ENCODE data around the gene ALDH1A3. TPM values are rescaled to one million over a fixed set of nuclear protein-coding genes. Genes with fewer than 3 reads are reported as not detected.

ALDH1A3 gene
- polyA plus RNA-seq, 1 of the 3 experiments (the other 2 are of a cell fraction): 4.4 TPM

- Histone ChIP-seq H3K4me3 (ENCODE audit: low read depth in 2 of 2, low read length in 1 of 2) (no peak overlapping the region), H3K27me3 (ENCODE audit: insufficient read depth) (no peaks in the 10 kb centered on the region), H3K36me3 (replicated peaks in 1 of 2; ENCODE audit: control insufficient read depth in 1 of 2, insufficient read depth in 2 of 2, low read length in 1 of 2) (peaks cover 0 to 8% of the 10 kb centered on the region in 2 experiments), H3K4me2 (no peak overlapping the region), H3K4me1 (ENCODE audit: control insufficient read depth in 1 of 2, insufficient read depth in 2 of 2, low read depth in 1 of 2, low read length in 1 of 2) (peaks cover 0 to 10% of the 10 kb centered on the region in 2 experiments; a peak in 2 of 4 replicates), H3K9me3 (no peaks in the 10 kb centered on the region), H3K9ac (no peak overlapping the region), H2AFZ (ENCODE audit: low read depth) (no peak overlapping the region), H3K9me2 (no peaks in the 10 kb centered on the region), H4K20me1 (ENCODE audit: insufficient read depth) (no peaks in the 10 kb centered on the region), H3F3A (replicated peaks; ENCODE audit: insufficient read depth) (no peaks in the 10 kb centered on the region), H3K27ac (ENCODE audit: low read depth in 2 of 2, low read length in 1 of 2) (no peak overlapping the region), H3K79me2 (ENCODE audit: insufficient read depth) (no peaks in the 10 kb centered on the region)
- TF ChIP-seq MXI1 (IDR thresholded peaks at IDR 0.05; ENCODE audit: low read depth, low read length) (no peak), USF1 (IDR thresholded peaks at IDR 0.05; ENCODE audit: borderline replicate concordance, low read depth) (no peak), MAX (IDR thresholded peaks at IDR 0.05; ENCODE audit: low read depth) (no peak), ELF1 (IDR thresholded peaks at IDR 0.05) (no peak)
- no peak for DNase-seq
- 98% methylated on average over 4 of the region's 4 CpGs for WGBS (ENCODE audit: low lambda C conversion rate)
- POLR2A ChIA-PET: no interaction called here
- CTCF ChIA-PET: interaction anchor here (5.1 to 5.3 kb wide), 2 partner anchors 12 to 77 kb away, joined by 33 read pairs; partner anchors contain the start of gene LRRK1
Measured at GRCh38 chr15:100930306-100930848, 50.7 kb downstream of the ALDH1A3 start.

- ChIA-PET CTCF (interaction anchor here (5.1 to 5.3 kb wide), 2 partner anchors 13 to 76 kb away, joined by 33 read pairs; partner anchors contain the start of gene LRRK1), POLR2A (no interaction called here)
- H3K27ac ChIP-seq (ENCODE audit: low read depth in 2 of 2, low read length in 1 of 2): no peak overlapping the region
- no peak for TF ChIP-seq ZBTB33 (IDR thresholded peaks at IDR 0.05; ENCODE audit: borderline replicate concordance, low read depth)
- no peaks in the 10 kb centered on the region for H4K20me1 ChIP-seq (ENCODE audit: insufficient read depth)
- no peak for DNase-seq
- H3F3A ChIP-seq (replicated peaks; ENCODE audit: insufficient read depth): no peaks in the 10 kb centered on the region
- H3K79me2 ChIP-seq (ENCODE audit: insufficient read depth): no peaks in the 10 kb centered on the region
- peaks cover 0 to 4% of the 10 kb centered on the region in 2 experiments for H3K36me3 ChIP-seq (replicated peaks in 1 of 2; ENCODE audit: control insufficient read depth in 1 of 2, insufficient read depth in 2 of 2, low read length in 1 of 2)
- 88% methylated on average over 11 of the region's 15 CpGs for WGBS (ENCODE audit: low lambda C conversion rate)
- H3K4me3 ChIP-seq (ENCODE audit: low read depth in 2 of 2, low read length in 1 of 2): no peak overlapping the region
- no peaks in the 10 kb centered on the region for H3K9me3 ChIP-seq
- peaks cover 0 to 10% of the 10 kb centered on the region in 2 experiments; a peak in 2 of 4 replicates for H3K4me1 ChIP-seq (ENCODE audit: control insufficient read depth in 1 of 2, insufficient read depth in 2 of 2, low read depth in 1 of 2, low read length in 1 of 2)
- H3K27me3 ChIP-seq (ENCODE audit: insufficient read depth): no peaks in the 10 kb centered on the region
- no peaks in the 10 kb centered on the region for H3K9me2 ChIP-seq
- no peak overlapping the region for H3K9ac ChIP-seq
- no peak overlapping the region for H2AFZ ChIP-seq (ENCODE audit: low read depth)
- H3K4me2 ChIP-seq: no peak overlapping the region
Measured at GRCh38 chr15:100931143-100931890, 51.7 kb downstream of the ALDH1A3 start.
